ENCODE data around the gene TP53I13. TPM values are rescaled to one million over a fixed set of nuclear protein-coding genes. Genes with fewer than 3 reads are reported as not detected.

TP53I13 gene
- total and polyA plus RNA-seq, 2 donors from 2014 or later = 51.6 to 75.5 TPM

DNA sequence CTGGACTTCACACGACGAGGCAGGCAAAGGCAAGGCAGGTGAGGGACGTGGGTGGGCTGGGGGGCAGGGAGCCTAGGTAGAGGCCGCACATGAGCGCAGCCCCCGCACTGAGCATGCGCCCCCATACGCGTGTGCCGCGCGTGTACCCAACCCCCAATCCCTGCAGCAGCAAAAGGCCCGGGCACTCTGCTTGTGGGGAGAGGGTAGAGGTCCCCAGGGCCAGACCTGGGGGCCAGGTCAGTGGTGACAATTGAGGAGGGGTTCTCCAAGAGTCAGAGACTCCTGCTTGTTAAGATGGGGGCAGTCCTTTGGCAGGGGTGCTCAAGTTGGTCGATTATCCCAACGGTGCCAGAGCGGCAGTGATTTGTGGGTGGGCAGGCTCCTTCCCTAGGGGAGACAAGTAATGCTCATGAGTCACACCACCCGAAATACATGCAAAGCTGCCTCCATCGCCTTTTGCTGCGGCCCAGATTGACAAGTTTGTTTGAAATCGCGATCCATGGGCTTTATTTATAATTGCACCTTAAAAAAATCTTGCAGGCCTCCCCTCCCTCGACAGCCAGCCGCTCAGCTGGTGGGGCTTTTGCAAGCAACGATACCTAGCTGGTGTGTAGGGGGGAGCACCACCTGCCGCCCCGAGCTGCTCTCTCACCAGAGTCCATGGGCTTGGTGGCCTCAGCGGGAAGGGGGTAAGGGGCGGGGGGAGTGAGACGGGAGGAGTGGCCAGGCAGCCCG, 22.1 kb downstream of the TP53I13 start:
- H3K27me3 ChIP-seq (ENCODE audit: control insufficient read depth, insufficient read depth, low read length) = no peaks in the 10 kb centered on the region
- no peaks in the 10 kb centered on the region for H3K36me3 ChIP-seq (ENCODE audit: control insufficient read depth in 2 of 3, insufficient read depth in 3 of 3, low read length in 3 of 3)
- TF ChIP-seq, protein P1, sequence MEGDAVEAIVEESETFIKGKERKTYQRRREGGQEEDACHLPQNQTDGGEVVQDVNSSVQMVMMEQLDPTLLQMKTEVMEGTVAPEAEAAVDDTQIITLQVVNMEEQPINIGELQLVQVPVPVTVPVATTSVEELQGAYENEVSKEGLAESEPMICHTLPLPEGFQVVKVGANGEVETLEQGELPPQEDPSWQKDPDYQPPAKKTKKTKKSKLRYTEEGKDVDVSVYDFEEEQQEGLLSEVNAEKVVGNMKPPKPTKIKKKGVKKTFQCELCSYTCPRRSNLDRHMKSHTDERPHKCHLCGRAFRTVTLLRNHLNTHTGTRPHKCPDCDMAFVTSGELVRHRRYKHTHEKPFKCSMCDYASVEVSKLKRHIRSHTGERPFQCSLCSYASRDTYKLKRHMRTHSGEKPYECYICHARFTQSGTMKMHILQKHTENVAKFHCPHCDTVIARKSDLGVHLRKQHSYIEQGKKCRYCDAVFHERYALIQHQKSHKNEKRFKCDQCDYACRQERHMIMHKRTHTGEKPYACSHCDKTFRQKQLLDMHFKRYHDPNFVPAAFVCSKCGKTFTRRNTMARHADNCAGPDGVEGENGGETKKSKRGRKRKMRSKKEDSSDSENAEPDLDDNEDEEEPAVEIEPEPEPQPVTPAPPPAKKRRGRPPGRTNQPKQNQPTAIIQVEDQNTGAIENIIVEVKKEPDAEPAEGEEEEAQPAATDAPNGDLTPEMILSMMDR (IDR thresholded peaks at IDR 0.05; ENCODE audit: borderline replicate concordance, extremely low read depth, insufficient read depth) = no peak
- DNase-seq (peak in 1 of 5 donors; percentile 81), FAIRE-seq (no peak)
- H3K9ac ChIP-seq (ENCODE audit: low read length in 3 of 3) = peak overlapping the region in 1 of 3 donors; percentile 4
- H3K4me1 ChIP-seq (ENCODE audit: control insufficient read depth in 2 of 3, insufficient read depth in 2 of 3, low read depth in 1 of 3, low read length in 3 of 3) = peaks cover 0 to 53% (median 27%) of the 10 kb centered on the region in 3 donors
- intact Hi-C loops (cut with DNase I) = no loop called here
- H3K4me3 ChIP-seq (ENCODE audit: low read length in 3 of 3) = peak overlapping the region in 1 of 3 donors; percentile 76
- no peaks in the 10 kb centered on the region for H3K9me3 ChIP-seq (ENCODE audit: control insufficient read depth in 2 of 3, insufficient read depth in 1 of 3, low read length in 3 of 3)
- peak overlapping the region; percentile 51 to 53 for H3K27ac ChIP-seq (ENCODE audit: low read depth in 2 of 2, low read length in 2 of 2)

DNA sequence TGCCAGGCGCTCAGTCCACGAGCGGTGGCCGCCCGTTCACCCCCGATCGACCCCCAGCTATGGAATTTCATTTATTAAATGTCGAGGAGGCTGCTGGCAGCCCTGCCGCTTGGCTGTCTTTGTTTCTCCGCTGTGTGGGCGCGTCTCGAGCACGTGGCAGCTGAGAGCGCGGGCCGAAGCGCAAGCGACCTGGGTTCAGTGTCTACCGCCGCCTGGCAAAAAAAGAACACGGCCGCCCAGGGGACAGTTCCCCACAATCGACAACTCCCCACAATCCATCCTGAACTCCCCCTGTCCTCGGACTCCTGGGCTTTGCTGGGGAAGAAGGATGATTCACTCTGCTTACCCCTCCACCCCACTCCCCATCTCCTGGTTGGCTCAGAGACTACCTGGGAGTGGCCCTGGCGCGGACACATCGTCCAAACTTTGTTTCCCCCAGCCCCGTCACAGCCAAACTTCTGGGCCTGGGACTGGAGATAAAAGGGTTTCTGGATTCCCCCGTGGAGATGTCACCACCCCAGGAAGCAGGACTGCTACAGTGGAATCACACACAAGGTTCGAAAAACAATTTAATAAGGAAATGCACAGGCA, 22.7 kb downstream of the TP53I13 start:
- TF ChIP-seq, protein P1 (IDR thresholded peaks at IDR 0.05; ENCODE audit: borderline replicate concordance, extremely low read depth, insufficient read depth) = no peak
- H3K4me3 ChIP-seq (ENCODE audit: low read length in 3 of 3) = peak overlapping the region; percentile 9 to 57 (median 41)
- intact Hi-C loops (cut with DNase I) = no loop called here
- FAIRE-seq (no peak), DNase-seq (peak in 3 of 5 donors; percentile 61 to 87 (median 69))
- peaks cover 0 to 53% (median 27%) of the 10 kb centered on the region in 3 donors for H3K4me1 ChIP-seq (ENCODE audit: control insufficient read depth in 2 of 3, insufficient read depth in 2 of 3, low read depth in 1 of 3, low read length in 3 of 3)
- H3K9ac ChIP-seq (ENCODE audit: low read length in 3 of 3) = no peak overlapping the region
- H3K9me3 ChIP-seq (ENCODE audit: control insufficient read depth in 2 of 3, insufficient read depth in 1 of 3, low read length in 3 of 3) = no peaks in the 10 kb centered on the region
- H3K27me3 ChIP-seq (ENCODE audit: control insufficient read depth, insufficient read depth, low read length) = no peaks in the 10 kb centered on the region
- H3K27ac ChIP-seq (ENCODE audit: low read depth in 2 of 2, low read length in 2 of 2) = peak overlapping the region in 1 of 2 donors; percentile 53
- H3K36me3 ChIP-seq (ENCODE audit: control insufficient read depth in 2 of 3, insufficient read depth in 3 of 3, low read length in 3 of 3) = no peaks in the 10 kb centered on the region

DNA sequence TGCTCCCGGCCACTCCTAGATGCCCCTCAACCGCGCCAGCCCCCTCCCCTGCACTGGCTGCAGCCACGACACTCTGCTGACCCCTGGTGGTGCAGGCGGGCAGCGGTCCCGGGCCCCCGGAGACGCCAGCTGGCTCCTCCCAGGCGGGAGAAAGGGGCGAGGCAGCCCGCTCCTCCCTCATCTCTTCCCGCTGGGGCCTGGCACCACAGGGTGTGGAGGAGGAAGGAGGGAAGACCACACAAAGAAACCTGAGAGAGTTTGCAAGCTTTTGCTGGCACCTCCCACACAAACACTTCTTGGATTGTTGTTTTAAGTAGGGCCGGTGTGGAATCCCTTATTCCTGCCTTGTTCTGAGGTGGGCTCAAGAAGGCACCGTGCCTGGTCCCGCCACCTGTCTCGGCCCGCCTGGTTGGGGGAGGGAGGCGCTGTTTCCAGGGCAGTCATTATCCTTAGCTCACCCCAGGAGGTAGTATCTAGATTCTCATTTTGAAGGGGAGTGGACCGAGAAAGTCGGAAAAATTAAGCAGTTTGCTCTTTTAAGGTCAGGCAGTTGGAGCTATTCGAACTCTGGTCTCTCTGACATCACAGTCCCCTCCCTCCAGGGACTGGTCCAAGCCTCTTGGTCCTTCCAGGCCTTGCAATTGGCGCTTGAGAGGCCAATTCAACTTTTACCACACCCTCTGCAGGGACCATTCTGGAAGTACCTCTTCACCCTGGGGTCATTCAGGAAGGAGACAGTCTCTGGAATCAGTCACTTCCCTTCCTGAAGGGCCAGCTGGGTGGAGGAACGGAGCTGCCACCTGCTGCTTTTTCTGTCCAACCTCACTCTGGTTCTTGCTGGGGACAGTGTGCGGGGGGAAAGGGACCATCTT, 23.5 kb downstream of the TP53I13 start:
- H3K9ac ChIP-seq (ENCODE audit: low read length in 3 of 3) = no peak overlapping the region
- H3K9me3 ChIP-seq (ENCODE audit: control insufficient read depth in 2 of 3, insufficient read depth in 1 of 3, low read length in 3 of 3) = no peaks in the 10 kb centered on the region
- peaks cover 0 to 48% (median 27%) of the 10 kb centered on the region in 3 donors for H3K4me1 ChIP-seq (ENCODE audit: control insufficient read depth in 2 of 3, insufficient read depth in 2 of 3, low read depth in 1 of 3, low read length in 3 of 3)
- H3K27ac ChIP-seq (ENCODE audit: low read depth in 2 of 2, low read length in 2 of 2) = no peak overlapping the region
- peak; percentile 95 to 98 (median 97) for DNase-seq
- peak overlapping the region; percentile 9 to 57 (median 41) for H3K4me3 ChIP-seq (ENCODE audit: low read length in 3 of 3)
- intact Hi-C loops (cut with DNase I) = no loop called here
- H3K27me3 ChIP-seq (ENCODE audit: control insufficient read depth, insufficient read depth, low read length) = no peaks in the 10 kb centered on the region
- TF ChIP-seq, protein P1 (IDR thresholded peaks at IDR 0.05; ENCODE audit: borderline replicate concordance, extremely low read depth, insufficient read depth) = peak; percentile 95
- H3K36me3 ChIP-seq (ENCODE audit: control insufficient read depth in 2 of 3, insufficient read depth in 3 of 3, low read length in 3 of 3) = no peaks in the 10 kb centered on the region
- FAIRE-seq = no peak

All from kidney (tissue), 14 donors.